Activated CD4-positive, alpha-beta T cell treated with anti-CD3 and anti-CD28 coated beads, Interleukin-2, Interleukin-4, amounts not matched to agents 100 ng/mL and 50 ng/mL, durations not matched to agents 16 hours and 8 hours (primary cell): ENCODE results near the gene CCDC186.
A peak's percentile ranks its signal among the peaks of the same experiment; 100 is the strongest.
"Not testable (repeated sequence)": the region's sequence is repeated elsewhere in the genome, so short reads cannot be mapped to it uniquely, and the experiment has no call there.

Source experiments
- DNase-seq: peaks from one replicate; pipeline ENCODE4 v3.0.0-alpha.2; 2020; ENCODE audit warnings: low spot score

The CCDC186 gene

DNA sequence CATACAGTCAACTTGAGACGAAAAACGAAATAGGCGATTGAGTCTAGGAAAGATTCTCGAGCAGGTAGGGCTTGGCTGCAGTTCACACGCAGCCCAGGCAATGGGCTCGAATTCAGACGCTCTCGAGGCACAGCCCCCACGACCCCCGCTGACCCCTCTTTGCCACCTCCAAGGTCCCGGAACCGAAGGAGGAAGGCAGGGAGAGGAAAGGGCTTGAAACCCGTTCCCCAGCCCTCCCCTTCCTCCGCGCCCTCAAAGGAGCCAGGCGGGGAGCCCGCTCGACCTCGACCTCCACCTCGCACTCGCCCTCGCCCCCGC is 441 bp downstream of the CCDC186 start:
- no peak for DNase-seq

GRCh38 chr10:114172776-114173602 is 1.0 kb downstream of the CCDC186 start:
- DNase-seq: no peak

DNA sequence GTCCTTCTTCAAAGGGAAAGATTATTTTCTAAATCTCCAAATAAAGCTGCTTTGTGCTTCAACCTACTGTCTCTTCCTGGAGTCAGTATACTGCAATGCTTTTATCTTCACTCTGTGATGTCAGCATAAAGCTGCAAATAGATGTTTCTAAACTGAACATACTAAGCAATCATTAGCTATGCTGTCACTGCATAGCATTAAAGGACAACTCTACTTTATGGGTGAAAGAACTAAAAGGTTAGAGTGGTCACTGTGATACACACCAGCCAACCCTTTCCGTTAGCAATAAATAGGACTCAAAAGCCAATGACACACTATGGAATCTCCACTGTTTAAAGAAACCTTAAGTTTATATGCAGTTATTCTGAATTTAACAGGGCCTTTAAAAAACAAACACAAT is 1.8 kb downstream of the CCDC186 start:
- no peak for DNase-seq

GRCh38 chr10:114168450-114169009 is 5.5 kb downstream of the CCDC186 start:
- DNase-seq: no peak

DNA sequence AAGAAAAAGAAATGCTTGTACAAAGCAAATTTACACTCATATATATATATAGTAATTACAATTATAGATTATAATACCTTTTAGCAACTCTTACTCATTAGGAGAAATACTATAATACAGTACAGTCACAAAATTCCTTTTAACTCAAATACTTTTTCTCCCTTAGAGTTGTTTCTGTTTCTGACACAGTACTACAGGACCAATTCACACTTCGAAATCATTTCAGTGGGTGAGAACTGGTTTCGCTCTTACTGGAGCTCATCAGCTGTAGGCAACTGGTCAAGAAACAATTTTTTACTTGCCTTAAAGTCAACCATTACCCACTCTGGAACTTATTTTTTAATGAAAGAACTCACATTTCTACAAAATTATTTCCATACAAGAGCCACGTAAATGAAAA is 6.0 kb downstream of the CCDC186 start:
- peak; percentile 17 for DNase-seq

DNA sequence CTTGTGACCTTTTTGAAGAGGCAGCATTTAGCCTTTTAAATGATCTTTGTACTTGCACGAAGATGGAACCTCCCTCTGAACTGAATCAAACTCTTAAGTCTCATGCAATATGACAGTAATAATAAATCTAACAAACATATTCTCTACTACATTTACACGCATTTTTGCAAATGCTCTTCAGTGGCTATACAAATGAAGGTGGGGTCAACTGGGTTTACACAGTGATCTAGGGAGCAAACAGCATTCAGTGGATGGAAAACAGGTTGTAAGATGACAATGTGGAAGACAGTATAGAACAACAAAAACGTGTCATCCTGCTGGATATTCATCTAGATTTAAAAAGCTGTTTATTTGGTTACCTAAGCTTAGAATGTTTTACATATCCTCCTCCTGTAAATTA is 7.5 kb downstream of the CCDC186 start:
- DNase-seq: no peak

GRCh38 chr10:114166043-114166442 is 8.0 kb downstream of the CCDC186 start:
- no peak for DNase-seq

DNA sequence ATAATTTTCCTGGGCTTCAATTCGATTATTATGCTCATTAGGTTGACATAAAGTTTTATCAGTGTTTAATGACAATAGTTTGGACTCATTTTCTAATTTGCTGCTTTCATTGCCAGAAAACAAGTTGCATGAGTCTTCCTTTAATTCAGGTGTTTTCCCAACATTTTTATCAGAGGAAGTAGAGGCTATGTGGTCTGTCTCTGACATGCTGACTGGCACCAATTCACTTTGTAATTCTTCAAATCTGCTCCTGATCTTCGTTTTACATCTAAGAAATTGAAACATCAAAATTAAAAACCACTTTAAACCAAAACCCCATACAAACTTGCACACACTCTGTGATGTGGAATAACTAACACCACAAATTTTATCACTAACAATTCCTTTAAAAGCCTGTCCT is 10.9 kb downstream of the CCDC186 start:
- no peak for DNase-seq

DNA sequence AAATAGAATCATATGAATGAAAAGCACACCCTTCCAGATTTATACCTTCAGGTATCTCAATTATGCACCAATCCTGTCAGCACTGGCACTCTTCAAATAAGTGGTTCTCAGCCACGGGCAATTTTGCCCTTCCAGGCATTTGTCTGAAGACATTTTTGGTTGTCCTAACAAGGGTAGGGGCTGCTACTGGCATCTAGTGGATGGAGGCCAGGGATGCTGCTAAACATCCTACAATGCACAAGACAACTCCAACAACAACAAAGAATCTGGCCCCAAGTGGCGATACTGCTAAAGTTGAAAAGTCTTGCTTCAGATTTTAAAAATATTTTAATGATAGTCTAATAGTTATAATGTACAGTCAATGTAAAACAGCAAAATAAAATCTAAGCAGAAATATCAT is 16.1 kb downstream of the CCDC186 start:
- no peak for DNase-seq

- DNase-seq: no peak
Measured at GRCh38 chr10:114151892-114152291, 22.1 kb downstream of the CCDC186 start.

DNA sequence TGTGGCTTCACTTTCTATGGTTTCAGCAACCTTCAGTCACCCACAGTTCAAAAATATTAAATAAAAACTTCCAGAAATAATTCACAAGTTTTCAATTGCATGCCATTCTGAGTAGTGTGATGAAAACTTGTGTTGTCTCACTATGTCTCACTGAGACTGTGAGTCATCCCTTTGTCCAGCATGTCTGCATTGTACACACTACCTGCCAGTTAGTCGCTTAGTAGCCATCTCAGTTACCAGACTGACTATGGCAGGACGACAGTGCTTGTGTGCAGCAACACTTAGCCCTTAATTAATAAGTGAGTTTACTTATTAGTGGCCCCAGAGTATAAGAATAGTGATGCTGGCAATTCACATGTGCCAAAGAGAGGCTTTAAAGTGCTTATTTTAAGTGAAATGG is 22.5 kb downstream of the CCDC186 start:
- DNase-seq: no peak

GRCh38 chr10:114149476-114149875 is 24.5 kb downstream of the CCDC186 start:
- not testable (repeated sequence) for DNase-seq

- DNase-seq: no peak
Measured at GRCh38 chr10:114143160-114143559, 30.8 kb downstream of the CCDC186 start.

- no peak for DNase-seq
Measured at GRCh38 chr10:114142018-114142417, 32.0 kb downstream of the CCDC186 start.

DNA sequence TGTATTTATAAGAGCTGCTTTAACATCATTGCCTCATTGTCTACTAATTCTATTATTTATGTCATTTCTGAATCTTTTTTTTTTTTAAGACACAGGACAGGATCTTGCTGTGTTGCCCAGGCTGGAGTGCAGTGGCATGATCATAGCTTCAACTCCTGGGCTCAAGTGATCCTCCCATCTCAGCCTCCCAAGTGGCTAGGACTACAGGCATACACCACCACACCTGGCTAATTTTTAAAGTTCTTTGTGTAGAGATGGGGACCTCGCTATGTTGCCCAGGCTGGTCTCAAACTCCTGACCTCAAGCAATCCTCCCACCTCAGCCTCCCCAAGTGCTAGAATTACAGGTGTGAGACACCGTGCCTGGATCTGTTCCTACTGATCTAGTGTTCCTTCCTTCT is 33.2 kb downstream of the CCDC186 start:
- DNase-seq: not testable (repeated sequence)

GRCh38 chr10:114140036-114140435 is 34.0 kb downstream of the CCDC186 start:
- DNase-seq: no peak

GRCh38 chr10:114138581-114138980 is 35.4 kb downstream of the CCDC186 start:
- DNase-seq: no peak

DNA sequence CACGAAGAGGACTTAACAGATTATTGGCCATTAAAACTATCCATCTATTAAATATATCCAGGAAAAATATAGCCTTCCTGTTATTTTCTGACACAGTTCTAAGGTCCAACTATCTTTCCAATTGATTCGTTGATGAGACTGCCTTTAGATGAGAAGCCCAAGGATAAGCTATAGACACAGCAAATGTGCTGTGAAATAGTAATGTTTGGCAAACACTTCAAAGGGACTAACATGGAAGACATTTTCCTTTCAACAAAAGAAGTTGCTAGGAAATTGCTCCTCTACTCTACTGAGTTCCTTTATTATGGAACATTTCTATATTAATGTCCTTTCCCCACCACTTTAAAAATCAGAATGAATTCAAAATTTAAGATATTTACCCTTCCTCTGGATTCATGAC is 38.5 kb downstream of the CCDC186 start:
- no peak for DNase-seq

DNA sequence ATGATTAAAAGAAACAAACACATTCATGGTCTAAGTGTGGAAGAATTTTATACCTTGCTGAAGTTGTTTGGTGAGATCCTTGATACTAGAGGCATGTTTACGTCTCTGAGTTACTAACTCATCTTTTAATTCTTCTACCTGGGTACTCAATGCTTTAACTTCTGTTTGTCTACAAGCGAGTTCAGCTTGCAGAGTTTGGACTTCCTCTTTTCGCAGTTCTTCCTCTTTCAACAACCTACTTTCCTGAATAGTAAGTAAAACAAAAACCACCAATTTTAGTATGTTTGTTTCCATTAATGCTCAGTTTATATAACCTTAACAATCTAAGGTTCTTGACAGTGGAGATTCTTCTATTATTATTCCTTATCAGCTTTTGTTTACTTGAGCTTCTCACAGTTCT is 42.9 kb downstream of the CCDC186 start:
- DNase-seq: no peak

DNA sequence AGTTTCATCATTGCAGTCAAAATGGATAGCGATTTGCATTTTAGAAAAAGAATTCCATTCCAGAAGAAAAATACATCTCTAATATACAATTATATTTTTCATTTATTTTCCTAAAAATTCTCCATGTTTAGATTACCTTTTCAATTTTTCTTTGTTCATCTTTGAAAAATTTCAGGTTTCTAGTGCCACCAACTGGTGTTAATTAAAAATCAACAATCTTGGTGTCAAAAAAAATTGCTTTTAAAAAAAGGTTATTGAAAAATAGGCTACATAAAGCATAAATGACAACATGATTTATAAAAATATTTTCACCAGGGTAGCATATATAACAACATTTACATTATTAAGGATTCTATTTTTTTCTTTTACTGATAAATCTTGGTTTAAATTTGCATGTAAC is 53.0 kb downstream of the CCDC186 start:
- DNase-seq: no peak

DNA sequence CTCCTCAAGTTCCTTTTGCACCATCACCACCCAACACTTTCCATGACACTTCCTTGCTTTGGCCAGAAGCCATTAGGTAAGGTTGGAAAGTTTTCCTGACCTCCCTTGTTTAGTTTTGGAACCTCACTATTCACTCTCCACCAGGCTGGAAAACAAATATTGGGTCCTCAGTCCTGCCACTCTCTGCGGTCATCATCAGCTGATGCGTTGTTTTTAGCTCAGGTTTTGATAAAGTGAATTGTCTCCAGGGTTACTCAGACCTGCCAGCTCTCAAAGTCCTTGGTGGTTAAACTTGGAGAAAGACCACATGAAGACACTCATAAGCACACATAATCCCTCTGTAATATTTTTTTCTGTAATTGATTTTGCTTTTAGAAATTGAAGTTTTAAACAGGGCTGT is 55.5 kb downstream of the CCDC186 start:
- DNase-seq: no peak

- DNase-seq: no peak
Measured at GRCh38 chr10:114117728-114118127, 56.3 kb downstream of the CCDC186 start.

DNA sequence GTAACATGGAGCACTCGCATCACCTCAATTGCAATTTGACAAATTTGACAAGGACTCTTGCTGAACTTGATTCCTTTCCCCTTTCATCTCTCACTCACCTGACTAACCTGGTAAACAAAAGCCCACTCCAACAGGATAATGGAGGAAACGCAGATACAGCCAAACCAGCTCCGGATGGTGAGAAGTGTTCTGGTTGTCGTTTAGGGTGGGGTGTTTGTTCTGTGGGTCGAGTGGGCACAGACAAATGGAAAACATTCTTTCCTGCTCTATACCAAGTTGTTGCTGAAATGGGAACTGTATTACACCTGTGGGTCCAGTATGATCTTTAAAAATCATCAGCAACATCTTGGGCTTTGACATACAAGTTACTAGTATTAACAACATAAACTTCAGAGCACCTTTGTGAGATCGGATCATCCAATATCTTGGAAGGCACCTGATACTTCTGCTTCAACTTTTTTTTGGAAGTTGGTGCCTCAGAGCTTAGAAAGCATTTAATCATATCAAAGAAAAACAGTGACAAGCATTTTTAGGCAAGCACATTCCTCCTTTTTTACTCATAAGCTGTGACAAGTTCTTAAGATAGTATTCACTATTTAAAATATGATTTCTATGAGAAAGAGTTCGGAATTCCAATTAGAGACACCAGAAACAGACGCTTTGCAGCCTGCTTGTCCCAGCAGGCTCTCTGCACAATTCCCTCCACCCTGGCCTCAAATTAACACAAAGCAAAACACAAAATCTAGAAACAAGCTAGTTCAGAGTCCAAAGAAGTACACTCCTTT is 58.1 kb downstream of the CCDC186 start:
- no peak for DNase-seq
